Colonic mucosa (tissue), 4 donors: ENCODE results near the gene PAGE1. TPM values are rescaled to one million over a fixed set of nuclear protein-coding genes. Genes with fewer than 3 reads are reported as not detected.

Experiments
- DNase-seq: peaks from one replicate; pipeline ENCODE4 v3.0.0-alpha.2; 2020
- H3K27ac ChIP-seq: fragments of 200-600 bp; one replicate; pipeline ENCODE4 v1.8.0; 2021
- H3K27me3 ChIP-seq: fragments of 200-600 bp; one replicate; pipeline ENCODE4 v1.8.0; 2021
- H3K36me3 ChIP-seq: fragments of 200-600 bp; one replicate; pipeline ENCODE4 v1.8.0; 2021
- H3K4me1 ChIP-seq: fragments of 200-600 bp; one replicate; pipeline ENCODE4 v1.8.0; 2021; ENCODE audit warnings: mild to moderate bottlenecking
- H3K4me3 ChIP-seq: fragments of 200-600 bp; one replicate; pipeline ENCODE4 v1.8.0; 2021
- H3K9ac ChIP-seq, 2 donors: one replicate each; pipeline ENCODE4 v1.7.0; 2013; ENCODE audit warnings: control low read depth in 2 of 2, low read depth in 2 of 2, low read length in 2 of 2
- H3K9me3 ChIP-seq: fragments of 200-600 bp; one replicate; pipeline ENCODE4 v1.8.0; 2021
- intact Hi-C: fragments of 100-400 bp; cut with DNase I; formaldehyde crosslinking; loops from one replicate; pipeline ENCODE4 v1.14.1; 2022
- total RNA-seq, 2 donors: library from RNA; stranded (reverse); fragmentation: NEBNext Ultra II Directional in 1 of 2; extraction: Animal tissue kit (Norgen Biotek cat#: 25700) in 1 of 2; gene quantifications; one replicate each; pipeline ENCODE4 v1.2.1, GENCODE V29; 2021
- TF ChIP-seq, protein P1 (sequence below): fragments of 200-600 bp; IDR thresholded peaks from one replicate; pipeline ENCODE4 v1.8.0; 2022; ENCODE audit warnings: antibody characterized with exemption, mild to moderate bottlenecking
- donor health status: healthy.
- donor health status: DM: no; HTN: no; CAD: no.
- donor health status: DM: no; HTN: no; CAD: no.

The PAGE1 gene
- total RNA-seq, 2 donors from 2014 or later: not detected

GRCh38 chrX:49701933-49702332 is 6.1 kb upstream of the PAGE1 start:
- intact Hi-C loops: no loop called here
- H3K4me3 ChIP-seq: no peak overlapping the region

GRCh38 chrX:49701323-49701722 is 5.5 kb upstream of the PAGE1 start:
- H3K4me1 ChIP-seq: no peaks in the 10 kb centered on the region
- no peak overlapping the region for H3K4me3 ChIP-seq
- peaks cover 4% of the 10 kb centered on the region for H3K27me3 ChIP-seq
- no peak for DNase-seq
- H3K9me3 ChIP-seq: no peaks in the 10 kb centered on the region
- TF ChIP-seq, protein P1, sequence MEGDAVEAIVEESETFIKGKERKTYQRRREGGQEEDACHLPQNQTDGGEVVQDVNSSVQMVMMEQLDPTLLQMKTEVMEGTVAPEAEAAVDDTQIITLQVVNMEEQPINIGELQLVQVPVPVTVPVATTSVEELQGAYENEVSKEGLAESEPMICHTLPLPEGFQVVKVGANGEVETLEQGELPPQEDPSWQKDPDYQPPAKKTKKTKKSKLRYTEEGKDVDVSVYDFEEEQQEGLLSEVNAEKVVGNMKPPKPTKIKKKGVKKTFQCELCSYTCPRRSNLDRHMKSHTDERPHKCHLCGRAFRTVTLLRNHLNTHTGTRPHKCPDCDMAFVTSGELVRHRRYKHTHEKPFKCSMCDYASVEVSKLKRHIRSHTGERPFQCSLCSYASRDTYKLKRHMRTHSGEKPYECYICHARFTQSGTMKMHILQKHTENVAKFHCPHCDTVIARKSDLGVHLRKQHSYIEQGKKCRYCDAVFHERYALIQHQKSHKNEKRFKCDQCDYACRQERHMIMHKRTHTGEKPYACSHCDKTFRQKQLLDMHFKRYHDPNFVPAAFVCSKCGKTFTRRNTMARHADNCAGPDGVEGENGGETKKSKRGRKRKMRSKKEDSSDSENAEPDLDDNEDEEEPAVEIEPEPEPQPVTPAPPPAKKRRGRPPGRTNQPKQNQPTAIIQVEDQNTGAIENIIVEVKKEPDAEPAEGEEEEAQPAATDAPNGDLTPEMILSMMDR: no peak
- H3K36me3 ChIP-seq: no peaks in the 10 kb centered on the region
- intact Hi-C loops: no loop called here
- no peak overlapping the region for H3K9ac ChIP-seq
- H3K27ac ChIP-seq: no peak overlapping the region

More at GRCh38 chrX:49701933-49702332, 6.1 kb upstream of the PAGE1 start:
- H3K27me3 ChIP-seq: peaks cover 4% of the 10 kb centered on the region
- TF ChIP-seq, protein P1: no peak
- H3K36me3 ChIP-seq: no peaks in the 10 kb centered on the region
- DNase-seq: no peak
- H3K27ac ChIP-seq: no peak overlapping the region
- H3K4me1 ChIP-seq: no peaks in the 10 kb centered on the region
- no peaks in the 10 kb centered on the region for H3K9me3 ChIP-seq
- no peak overlapping the region for H3K9ac ChIP-seq

DNA sequence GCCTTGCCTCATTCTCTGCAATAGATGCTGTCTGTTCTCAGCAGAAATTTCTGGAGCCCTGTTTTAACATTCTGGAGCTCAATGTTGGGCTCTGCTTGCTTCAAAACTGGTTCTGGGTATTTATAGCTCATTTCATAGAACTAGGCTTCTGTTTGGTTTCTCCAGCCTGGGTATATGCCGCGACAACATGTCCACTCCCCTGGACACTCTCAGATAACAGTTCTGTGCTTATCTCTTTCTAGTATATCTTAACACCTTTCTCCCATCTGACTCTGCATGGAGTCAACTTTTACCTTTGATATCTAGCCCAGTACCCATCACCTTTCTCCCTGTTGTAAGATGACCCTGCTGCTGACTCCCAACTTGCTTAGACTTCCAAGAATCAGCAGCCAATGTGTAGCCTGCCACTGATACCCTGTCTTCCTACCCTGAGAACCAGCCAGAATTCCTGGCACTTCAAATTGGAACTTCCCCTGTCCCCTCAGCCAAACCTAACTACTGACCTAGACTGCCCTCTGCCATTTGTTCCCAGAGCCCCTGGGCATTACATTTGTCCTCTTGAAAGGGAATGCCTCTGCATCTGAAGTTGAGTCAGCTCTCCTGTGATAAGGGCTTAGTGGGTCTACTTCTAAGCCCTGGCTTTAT is 20.6 kb downstream of the PAGE1 start:
- Histone ChIP-seq H3K9me3 (no peaks in the 10 kb centered on the region), H3K36me3 (no peaks in the 10 kb centered on the region), H3K4me1 (no peaks in the 10 kb centered on the region), H3K27me3 (no peaks in the 10 kb centered on the region), H3K4me3 (no peak overlapping the region), H3K27ac (no peak overlapping the region), H3K9ac (no peak overlapping the region)
- TF ChIP-seq, protein P1: no peak
- intact Hi-C loops: no loop called here
- no peak for DNase-seq

DNA sequence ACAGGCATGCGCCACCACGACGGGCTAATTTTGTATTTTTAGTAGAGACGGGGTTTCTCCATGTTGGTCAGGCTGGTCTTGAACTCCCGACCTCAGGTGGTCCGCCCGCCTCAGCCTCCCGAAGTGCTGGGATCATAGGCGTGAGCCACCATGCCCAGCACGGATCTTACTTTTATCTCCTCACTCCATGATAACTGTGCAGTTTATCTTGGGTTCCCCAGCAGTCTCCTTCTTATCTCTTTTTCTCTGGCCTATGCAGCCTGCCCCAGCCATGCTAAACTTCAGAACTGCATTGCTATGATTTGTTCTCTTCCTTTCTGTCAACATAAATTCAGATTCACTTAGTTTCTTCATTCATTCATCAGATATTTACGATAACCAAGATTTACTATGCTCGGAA is 22.4 kb downstream of the PAGE1 start:
- Histone ChIP-seq H3K36me3 (no peaks in the 10 kb centered on the region), H3K27me3 (no peaks in the 10 kb centered on the region), H3K9me3 (no peaks in the 10 kb centered on the region), H3K9ac (no peak overlapping the region), H3K4me3 (no peak overlapping the region), H3K4me1 (no peaks in the 10 kb centered on the region), H3K27ac (no peak overlapping the region)
- DNase-seq: no peak
- intact Hi-C loops: no loop called here
- TF ChIP-seq, protein P1: no peak

- no peaks in the 10 kb centered on the region for H3K9me3 ChIP-seq
- TF ChIP-seq, protein P1: no peak
- H3K4me3 ChIP-seq: no peak overlapping the region
- H3K27me3 ChIP-seq: no peaks in the 10 kb centered on the region
- H3K36me3 ChIP-seq: no peaks in the 10 kb centered on the region
- no peaks in the 10 kb centered on the region for H3K4me1 ChIP-seq
- H3K9ac ChIP-seq: no peak overlapping the region
- intact Hi-C loops: no loop called here
- DNase-seq: no peak
- H3K27ac ChIP-seq: no peak overlapping the region
Measured at GRCh38 chrX:49664824-49665223, 31.0 kb downstream of the PAGE1 start.
